HEK293T (cell line): ENCODE results near the gene NEMP1.

Experiments used
- ARNT ChIP-seq: fragments of 450-650 bp; IDR thresholded peaks from 2 replicates; pipeline ENCODE4 v1.6.1; 2017; ENCODE audit warnings: mild to moderate bottlenecking
- BHLHE40 ChIP-seq: fragments of 450-650 bp; IDR thresholded peaks from 2 replicates; pipeline ENCODE4 v1.6.1; 2016; ENCODE audit warnings: mild to moderate bottlenecking, moderate library complexity, borderline replicate concordance
- CTBP1 ChIP-seq: fragments of 450-650 bp; IDR thresholded peaks from 2 replicates; pipeline ENCODE4 v1.6.1; 2016; ENCODE audit warnings: borderline replicate concordance
- ELF4 ChIP-seq: fragments of 450-650 bp; IDR thresholded peaks from 2 replicates; pipeline ENCODE4 v1.6.1; 2017; ENCODE audit warnings: antibody characterized with exemption
- FOXA1 ChIP-seq: fragments of 450-650 bp; IDR thresholded peaks from 2 replicates; pipeline ENCODE4 v1.6.1; 2016; ENCODE audit warnings: mild to moderate bottlenecking
- FOXK2 ChIP-seq: fragments of 450-650 bp; IDR thresholded peaks from 2 replicates; pipeline ENCODE4 v1.6.1; 2016; ENCODE audit warnings: mild to moderate bottlenecking
- FOXM1 ChIP-seq: fragments of 450-650 bp; IDR thresholded peaks from 2 replicates; pipeline ENCODE4 v1.6.1; 2017; ENCODE audit warnings: mild to moderate bottlenecking, borderline replicate concordance
- L3MBTL2 ChIP-seq: fragments of 450-650 bp; conservative IDR thresholded peaks from 2 replicates; pipeline ENCODE4 v1.6.1; 2016; ENCODE audit warnings: mild to moderate bottlenecking
- LEF1 ChIP-seq: fragments of 450-650 bp; IDR thresholded peaks from 2 replicates; pipeline ENCODE4 v1.6.1; 2017; ENCODE audit warnings: mild to moderate bottlenecking, borderline replicate concordance
- NFRKB ChIP-seq: fragments of 450-650 bp; IDR thresholded peaks from 2 replicates; pipeline ENCODE4 v1.6.1; 2016; ENCODE audit warnings: mild to moderate bottlenecking, moderate library complexity
- PKNOX1 ChIP-seq: fragments of 450-650 bp; IDR thresholded peaks from 2 replicates; pipeline ENCODE4 v1.6.1; 2016
- SP1 ChIP-seq: fragments of 450-650 bp; IDR thresholded peaks from 2 replicates; pipeline ENCODE4 v1.6.1; 2017
- TARDBP ChIP-seq: fragments of 450-650 bp; IDR thresholded peaks from 2 replicates; pipeline ENCODE4 v1.6.1; 2016

DNA sequence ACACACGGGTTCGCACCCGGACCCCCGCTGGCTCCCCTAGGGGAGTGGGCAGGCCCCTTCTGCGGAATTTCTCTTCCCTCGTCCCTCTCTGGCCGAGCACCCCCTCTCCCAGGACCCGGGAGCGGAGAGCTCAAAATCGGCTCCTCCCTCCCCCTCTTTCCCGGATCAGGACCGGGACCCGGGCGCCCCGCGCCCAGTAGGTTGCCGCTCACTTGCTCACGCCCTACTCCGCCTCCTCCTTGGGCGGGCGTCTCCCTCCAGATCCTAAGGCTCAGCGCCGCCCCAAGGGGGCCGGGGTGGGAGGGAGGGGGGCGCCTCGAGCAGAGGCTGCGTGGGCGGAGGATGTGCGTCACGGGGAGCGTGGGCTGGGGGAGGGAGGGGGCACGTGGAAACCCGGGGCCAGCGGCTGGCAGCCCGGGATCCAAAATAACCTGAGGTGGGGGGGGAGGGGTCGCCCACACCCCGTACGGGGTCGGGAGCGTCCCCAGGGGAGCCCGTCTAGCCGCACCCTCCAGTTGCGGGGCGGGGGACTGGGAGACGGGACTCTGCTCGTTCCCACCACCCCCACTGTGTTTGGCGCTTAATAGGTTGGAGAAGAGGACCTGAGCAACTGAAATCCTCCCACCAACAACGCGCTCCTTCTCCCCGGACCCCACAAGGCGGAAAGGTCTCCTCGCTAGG lies 8.6 kb upstream of the NEMP1 start:
- no peak for TF ChIP-seq SP1
- no peak for TF ChIP-seq CTBP1
- TF ChIP-seq FOXA1, result no peak
- TF ChIP-seq LEF1, result no peak
- no peak for TF ChIP-seq FOXM1
- TF ChIP-seq ARNT, result no peak
- TF ChIP-seq TARDBP, result no peak
- no peak for TF ChIP-seq L3MBTL2
- TF ChIP-seq BHLHE40, result no peak
- no peak for TF ChIP-seq PKNOX1
- TF ChIP-seq FOXK2, result no peak
- TF ChIP-seq NFRKB, result no peak
- no peak for TF ChIP-seq ELF4
